Measurements from ENCODE around the gene GABPB2.

GRCh38 chr1:151143986-151144385, 73.4 kb downstream of the GABPB2 start:
- TF ChIP-seq MAX (IDR thresholded peaks at IDR 0.05) (no peak), EP300 (IDR thresholded peaks at IDR 0.05) (no peak), CHD4 (IDR thresholded peaks at IDR 0.05; ENCODE audit: borderline replicate concordance) (no peak), REST (IDR thresholded peaks at IDR 0.05) (no peak), RCOR1 (IDR thresholded peaks at IDR 0.05; ENCODE audit: low read depth, low read length) (no peak), CTCF (IDR thresholded peaks at IDR 0.05) (no peak), MYC (IDR thresholded peaks at IDR 0.05; ENCODE audit: borderline replicate concordance, low read length) (no peak), POLR2A (IDR thresholded peaks at IDR 0.05; ENCODE audit: low read length) (no peak)

All from A549 (cell line).